Measurements from ENCODE around the gene OR5K3.

- TF ChIP-seq, protein P1, sequence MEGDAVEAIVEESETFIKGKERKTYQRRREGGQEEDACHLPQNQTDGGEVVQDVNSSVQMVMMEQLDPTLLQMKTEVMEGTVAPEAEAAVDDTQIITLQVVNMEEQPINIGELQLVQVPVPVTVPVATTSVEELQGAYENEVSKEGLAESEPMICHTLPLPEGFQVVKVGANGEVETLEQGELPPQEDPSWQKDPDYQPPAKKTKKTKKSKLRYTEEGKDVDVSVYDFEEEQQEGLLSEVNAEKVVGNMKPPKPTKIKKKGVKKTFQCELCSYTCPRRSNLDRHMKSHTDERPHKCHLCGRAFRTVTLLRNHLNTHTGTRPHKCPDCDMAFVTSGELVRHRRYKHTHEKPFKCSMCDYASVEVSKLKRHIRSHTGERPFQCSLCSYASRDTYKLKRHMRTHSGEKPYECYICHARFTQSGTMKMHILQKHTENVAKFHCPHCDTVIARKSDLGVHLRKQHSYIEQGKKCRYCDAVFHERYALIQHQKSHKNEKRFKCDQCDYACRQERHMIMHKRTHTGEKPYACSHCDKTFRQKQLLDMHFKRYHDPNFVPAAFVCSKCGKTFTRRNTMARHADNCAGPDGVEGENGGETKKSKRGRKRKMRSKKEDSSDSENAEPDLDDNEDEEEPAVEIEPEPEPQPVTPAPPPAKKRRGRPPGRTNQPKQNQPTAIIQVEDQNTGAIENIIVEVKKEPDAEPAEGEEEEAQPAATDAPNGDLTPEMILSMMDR (IDR thresholded peaks at IDR 0.05; ENCODE audit: insufficient read depth, low read length), result no peak
- no peak for TF ChIP-seq POLR2AphosphoS5 (IDR thresholded peaks at IDR 0.05; ENCODE audit: low read depth)
- TF ChIP-seq SPI1 (IDR thresholded peaks at IDR 0.05; ENCODE audit: borderline replicate concordance, low read depth), result no peak
- TF ChIP-seq GABPA (IDR thresholded peaks at IDR 0.05; ENCODE audit: low read depth), result no peak
- no peak for TF ChIP-seq REST (IDR thresholded peaks at IDR 0.05; ENCODE audit: insufficient replicate concordance, low read depth)
Observed at GRCh38 chr3:98390366-98390765, at the start of gene OR5K3.

Measured in HL-60 (cell line).